Lower leg skin (tissue), 3 donors: ENCODE measurements around the gene SLC1A7.

Experiments used
- POLR2A ChIP-seq, 2 donors: fragments of 450-650 bp; IDR thresholded peaks; one replicate each; pipeline ENCODE4 v1.6.1; 2016 to 2017; ENCODE audit warnings: antibody characterized with exemption in 2 of 2, mild to moderate bottlenecking in 1 of 2, moderate library complexity in 1 of 2
- TF ChIP-seq, protein P1 (sequence below), 3 donors: fragments of 450-650 bp; IDR thresholded peaks; one replicate each; pipeline ENCODE4 v1.5.1; 2016; ENCODE audit warnings: antibody characterized with exemption in 3 of 3, mild to moderate bottlenecking in 3 of 3, moderate library complexity in 2 of 3

GRCh38 chr1:53079251-53079650 is 63.2 kb downstream of the SLC1A7 start:
- TF ChIP-seq POLR2A (IDR thresholded peaks at IDR 0.05) = no peak
- TF ChIP-seq, protein P1, sequence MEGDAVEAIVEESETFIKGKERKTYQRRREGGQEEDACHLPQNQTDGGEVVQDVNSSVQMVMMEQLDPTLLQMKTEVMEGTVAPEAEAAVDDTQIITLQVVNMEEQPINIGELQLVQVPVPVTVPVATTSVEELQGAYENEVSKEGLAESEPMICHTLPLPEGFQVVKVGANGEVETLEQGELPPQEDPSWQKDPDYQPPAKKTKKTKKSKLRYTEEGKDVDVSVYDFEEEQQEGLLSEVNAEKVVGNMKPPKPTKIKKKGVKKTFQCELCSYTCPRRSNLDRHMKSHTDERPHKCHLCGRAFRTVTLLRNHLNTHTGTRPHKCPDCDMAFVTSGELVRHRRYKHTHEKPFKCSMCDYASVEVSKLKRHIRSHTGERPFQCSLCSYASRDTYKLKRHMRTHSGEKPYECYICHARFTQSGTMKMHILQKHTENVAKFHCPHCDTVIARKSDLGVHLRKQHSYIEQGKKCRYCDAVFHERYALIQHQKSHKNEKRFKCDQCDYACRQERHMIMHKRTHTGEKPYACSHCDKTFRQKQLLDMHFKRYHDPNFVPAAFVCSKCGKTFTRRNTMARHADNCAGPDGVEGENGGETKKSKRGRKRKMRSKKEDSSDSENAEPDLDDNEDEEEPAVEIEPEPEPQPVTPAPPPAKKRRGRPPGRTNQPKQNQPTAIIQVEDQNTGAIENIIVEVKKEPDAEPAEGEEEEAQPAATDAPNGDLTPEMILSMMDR (IDR thresholded peaks at IDR 0.05) = no peak
